HUES64 (cell line): ENCODE measurements around the gene ITSN1.

Experiments used
- H3K27ac ChIP-seq: 2 replicates; pipeline ENCODE4 v1.7.0; 2013; ENCODE audit warnings: low read depth, low read length, inconsistent platforms
- H3K27me3 ChIP-seq: 2 replicates; pipeline ENCODE4 v1.6.1; 2013; ENCODE audit warnings: mild to moderate bottlenecking, low read length; ENCODE audit not compliant: insufficient read depth
- H3K36me3 ChIP-seq: 2 replicates; pipeline ENCODE4 v1.6.1; 2013; ENCODE audit warnings: mild to moderate bottlenecking, low read length; ENCODE audit not compliant: insufficient read depth
- H3K4me1 ChIP-seq: 2 replicates; pipeline ENCODE4 v1.6.1; 2013; ENCODE audit warnings: mild to moderate bottlenecking, low read length, moderate library complexity; ENCODE audit not compliant: insufficient read depth
- H3K4me3 ChIP-seq: 2 replicates; pipeline ENCODE4 v1.5.1; 2013; ENCODE audit warnings: mild to moderate bottlenecking, low read length, moderate library complexity
- H3K9ac ChIP-seq: 2 replicates; pipeline ENCODE4 v1.6.1; 2013; ENCODE audit warnings: mild to moderate bottlenecking, low read depth, low read length
- H3K9me3 ChIP-seq: 2 replicates; pipeline ENCODE4 v1.6.1; 2013; ENCODE audit warnings: low read depth, low read length; ENCODE audit not compliant: insufficient read depth
- WGBS: fragments of 150-250, 120-280 bp; methylation state at CpG from one replicate; pipeline ENCODE4 v1.1.7; 2013; ENCODE audit warnings: missing lambda C conversion rate; 5-methylcytosine and 5-hydroxymethylcytosine counted together

ITSN1 gene

GRCh38 chr21:33817663-33818451 lies 175.6 kb downstream of the ITSN1 start:
- 0 out of 2 replicates have a peak, but pooled peaks cover 6% of the 10 kb centered on the region for H3K4me1 ChIP-seq
- no peak overlapping the region for H3K27ac ChIP-seq
- no peak overlapping the region for H3K9ac ChIP-seq
- H3K36me3 ChIP-seq: peaks cover 90% of the 10 kb centered on the region
- no peak overlapping the region for H3K4me3 ChIP-seq
- WGBS: 93% methylated on average over 6 of the region's 6 CpGs
- no peaks in the 10 kb centered on the region for H3K27me3 ChIP-seq
- no peaks in the 10 kb centered on the region for H3K9me3 ChIP-seq

GRCh38 chr21:33820230-33820770 lies 178.0 kb downstream of the ITSN1 start:
- H3K4me1 ChIP-seq: 0 out of 2 replicates have a peak, but pooled peaks cover 2% of the 10 kb centered on the region
- no peak overlapping the region for H3K9ac ChIP-seq
- H3K27ac ChIP-seq: no peak overlapping the region
- no peaks in the 10 kb centered on the region for H3K9me3 ChIP-seq
- H3K27me3 ChIP-seq: no peaks in the 10 kb centered on the region
- H3K4me3 ChIP-seq: no peak overlapping the region
- H3K36me3 ChIP-seq: peaks cover 90% of the 10 kb centered on the region

DNA sequence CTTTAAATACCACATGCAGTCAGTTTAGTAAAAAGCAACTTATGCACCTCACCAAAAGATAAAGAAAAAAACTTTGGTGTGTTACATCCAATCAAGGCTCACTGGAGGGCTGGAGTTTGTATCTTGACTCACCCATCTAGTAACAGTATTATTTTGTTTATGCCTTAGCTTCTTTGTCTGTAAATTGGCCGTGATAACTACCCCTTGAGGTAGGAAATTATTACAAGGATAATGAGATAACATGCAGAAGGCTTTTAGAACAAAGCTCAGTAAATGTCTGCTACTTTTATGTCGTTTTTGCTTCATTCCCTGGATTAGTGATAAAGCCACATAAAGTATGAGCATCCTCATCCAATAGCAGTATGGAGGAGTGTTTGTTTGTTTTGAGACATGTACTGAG lies 178.5 kb downstream of the ITSN1 start:
- Histone ChIP-seq H3K4me3 (no peak overlapping the region), H3K36me3 (peaks cover 90% of the 10 kb centered on the region), H3K4me1 (no peaks in the 10 kb centered on the region), H3K9me3 (no peaks in the 10 kb centered on the region), H3K9ac (no peak overlapping the region), H3K27me3 (no peaks in the 10 kb centered on the region), H3K27ac (no peak overlapping the region)
- 47% methylated on average over 2 of the region's 2 CpGs for WGBS

DNA sequence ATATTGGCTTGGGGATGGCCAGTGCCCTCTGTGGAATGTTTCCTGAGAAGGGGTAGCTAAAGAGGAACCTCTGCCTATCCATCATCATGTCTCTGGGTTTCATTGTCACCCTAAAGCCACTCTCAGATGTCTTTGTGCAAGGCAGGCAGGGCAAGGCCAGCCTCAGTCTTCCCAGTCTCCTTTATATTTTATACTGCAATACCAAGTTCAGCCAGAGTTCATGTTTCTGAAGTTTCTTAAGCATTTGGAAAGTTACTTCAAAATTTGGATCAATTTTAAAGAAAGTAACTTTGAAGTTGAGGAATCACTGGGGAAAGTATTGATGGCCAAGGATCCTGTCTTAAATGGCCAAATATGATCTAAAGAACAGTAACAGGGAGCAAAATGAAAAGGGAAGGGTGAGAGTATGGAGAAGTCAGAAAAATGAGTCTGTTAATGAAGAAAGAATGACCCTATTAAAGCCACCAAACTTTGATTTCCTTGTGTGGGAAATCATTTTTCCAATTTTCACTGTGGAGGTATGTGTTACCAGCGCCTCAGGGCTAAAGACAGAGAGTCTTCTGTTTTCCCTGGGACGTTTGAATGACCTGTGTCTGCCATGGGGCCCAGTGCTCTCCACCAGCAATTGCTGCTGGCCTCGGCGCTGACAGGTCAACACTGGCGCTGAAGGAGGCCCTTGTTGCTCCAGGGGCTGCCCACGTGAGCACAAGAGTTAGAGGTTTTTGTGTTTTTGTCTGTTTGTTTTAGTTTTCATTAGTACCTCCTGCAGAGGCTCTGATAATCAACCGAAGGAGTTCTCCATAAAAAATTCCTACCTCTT lies 179.4 kb downstream of the ITSN1 start:
- no peak overlapping the region for H3K27ac ChIP-seq
- H3K4me1 ChIP-seq: no peaks in the 10 kb centered on the region
- 90% methylated on average over 6 of the region's 7 CpGs for WGBS

DNA sequence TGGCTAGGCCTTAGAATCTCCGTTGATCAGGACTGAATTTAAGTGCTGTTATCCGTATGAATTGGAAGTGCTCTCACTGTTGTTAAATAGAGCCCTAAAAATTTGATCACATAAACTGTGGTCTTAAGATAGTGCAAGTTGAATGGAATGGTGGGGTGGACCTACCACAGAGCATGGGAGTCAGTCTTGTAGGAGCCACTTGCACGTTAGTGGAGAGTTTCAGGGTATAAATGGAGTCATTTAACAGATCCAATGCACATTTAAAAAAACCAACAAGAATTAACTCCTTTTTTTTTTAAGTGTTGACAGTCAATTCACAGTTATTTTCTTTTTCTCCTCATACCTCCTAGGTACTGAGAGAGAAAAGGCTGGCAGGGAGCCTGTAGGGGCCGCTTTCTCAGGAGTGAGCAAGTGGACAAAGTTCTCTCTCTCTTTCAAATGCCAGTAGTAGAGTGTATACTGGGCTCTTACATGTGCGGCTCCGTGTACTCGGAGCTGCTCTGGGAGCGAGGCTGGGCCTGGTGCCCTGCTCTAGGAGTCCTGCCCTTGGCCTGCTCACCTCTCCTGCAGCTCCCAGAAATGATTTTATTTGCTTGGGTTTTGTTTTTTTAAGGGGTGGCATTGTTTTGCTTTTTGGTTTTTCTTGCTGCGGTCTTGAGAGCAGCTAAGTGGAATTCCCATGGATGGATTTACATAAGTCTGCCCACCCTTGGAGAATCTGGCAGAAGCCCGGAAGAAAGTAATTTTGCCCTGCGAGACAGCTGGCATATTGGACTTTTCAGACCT lies 182.0 kb downstream of the ITSN1 start:
- Histone ChIP-seq H3K36me3 (peaks cover 84% of the 10 kb centered on the region), H3K4me1 (no peaks in the 10 kb centered on the region), H3K9ac (no peak overlapping the region), H3K27me3 (no peaks in the 10 kb centered on the region), H3K4me3 (no peak overlapping the region), H3K27ac (no peak overlapping the region), H3K9me3 (no peaks in the 10 kb centered on the region)
- 91% methylated on average over 11 of the region's 11 CpGs for WGBS

More for the DNA sequence above, 179.4 kb downstream of the ITSN1 start:
- Histone ChIP-seq H3K9me3 (no peaks in the 10 kb centered on the region), H3K36me3 (peaks cover 86% of the 10 kb centered on the region), H3K27me3 (no peaks in the 10 kb centered on the region), H3K9ac (no peak overlapping the region), H3K4me3 (no peak overlapping the region)

GRCh38 chr21:33825419-33825818 lies 183.1 kb downstream of the ITSN1 start:
- Histone ChIP-seq H3K36me3 (peaks cover 87% of the 10 kb centered on the region), H3K9me3 (no peaks in the 10 kb centered on the region), H3K4me3 (no peak overlapping the region), H3K27ac (no peak overlapping the region), H3K4me1 (no peaks in the 10 kb centered on the region), H3K9ac (no peak overlapping the region), H3K27me3 (no peaks in the 10 kb centered on the region)
- WGBS: 87% methylated on average over 3 of the region's 3 CpGs

- H3K4me3 ChIP-seq: no peak overlapping the region
Measured at GRCh38 chr21:33825915-33826314, 183.6 kb downstream of the ITSN1 start.

GRCh38 chr21:33828083-33828482 lies 185.8 kb downstream of the ITSN1 start:
- no peak overlapping the region for H3K4me3 ChIP-seq
- no peak overlapping the region for H3K9ac ChIP-seq
- 88% methylated on average over 4 of the region's 4 CpGs for WGBS
- H3K9me3 ChIP-seq: no peaks in the 10 kb centered on the region
- no peaks in the 10 kb centered on the region for H3K27me3 ChIP-seq
- H3K36me3 ChIP-seq: peaks cover 87% of the 10 kb centered on the region
- no peak overlapping the region for H3K27ac ChIP-seq
- H3K4me1 ChIP-seq: no peaks in the 10 kb centered on the region

More at GRCh38 chr21:33825915-33826314, 183.6 kb downstream of the ITSN1 start:
- WGBS: 95% methylated on average over 2 of the region's 2 CpGs
- no peaks in the 10 kb centered on the region for H3K4me1 ChIP-seq
- no peak overlapping the region for H3K9ac ChIP-seq
- peaks cover 86% of the 10 kb centered on the region for H3K36me3 ChIP-seq
- no peaks in the 10 kb centered on the region for H3K27me3 ChIP-seq
- H3K27ac ChIP-seq: no peak overlapping the region
- H3K9me3 ChIP-seq: no peaks in the 10 kb centered on the region

GRCh38 chr21:33828577-33828976 lies 186.3 kb downstream of the ITSN1 start:
- Histone ChIP-seq H3K36me3 (peaks cover 87% of the 10 kb centered on the region), H3K4me3 (no peak overlapping the region), H3K27ac (no peak overlapping the region)

GRCh38 chr21:33829844-33830243 lies 187.5 kb downstream of the ITSN1 start:
- no peak overlapping the region for H3K4me3 ChIP-seq
- H3K27me3 ChIP-seq: no peaks in the 10 kb centered on the region
- H3K4me1 ChIP-seq: no peaks in the 10 kb centered on the region; the same call in 1 of the 2 replicates
- peaks cover 85% of the 10 kb centered on the region for H3K36me3 ChIP-seq
- H3K9me3 ChIP-seq: no peaks in the 10 kb centered on the region
- H3K9ac ChIP-seq: no peak overlapping the region
- 96% methylated on average over 9 of the region's 9 CpGs for WGBS
- H3K27ac ChIP-seq: no peak overlapping the region

More at GRCh38 chr21:33828577-33828976, 186.3 kb downstream of the ITSN1 start:
- H3K27me3 ChIP-seq: no peaks in the 10 kb centered on the region
- no peaks in the 10 kb centered on the region for H3K4me1 ChIP-seq
- 94% methylated on average over 4 of the region's 4 CpGs for WGBS
- no peaks in the 10 kb centered on the region for H3K9me3 ChIP-seq
- no peak overlapping the region for H3K9ac ChIP-seq
